Suprapubic skin (tissue), 4 donors: ENCODE data around the gene NDUFA13.

ENCODE experiments used
- CTCF ChIP-seq, 2 donors: fragments of 200-600 bp in 1 of 2; fragments of 450-650 bp in 1 of 2; sonication (generic) in 1 of 2; IDR thresholded peaks; one replicate each; pipeline ENCODE4 v1.5.1; 2016 to 2019; ENCODE audit warnings: antibody characterized with exemption in 2 of 2, mild to moderate bottlenecking in 1 of 2, moderate library complexity in 1 of 2
- EP300 ChIP-seq: sonication (generic); formaldehyde crosslinking; IDR thresholded peaks from one replicate; pipeline ENCODE4 v1.6.1; 2017; ENCODE audit warnings: antibody characterized with exemption
- POLR2A ChIP-seq, 2 donors: fragments of 450-650 bp; IDR thresholded peaks; one replicate each; pipeline ENCODE4 v1.6.1; 2017; ENCODE audit warnings: antibody characterized with exemption in 2 of 2, mild to moderate bottlenecking in 2 of 2, moderate library complexity in 2 of 2
- POLR2AphosphoS5 ChIP-seq, 3 donors: sonication (generic); formaldehyde crosslinking; IDR thresholded peaks; one replicate each; pipeline ENCODE4 v1.6.1; 2017; ENCODE audit warnings: antibody characterized with exemption in 3 of 3

GRCh38 chr19:19571071-19571786 lies 55.2 kb downstream of the NDUFA13 start:
- TF ChIP-seq CTCF (IDR thresholded peaks at IDR 0.05) (no peak), POLR2AphosphoS5 (IDR thresholded peaks at IDR 0.05) (no peak), POLR2A (IDR thresholded peaks at IDR 0.05) (no peak), EP300 (no peak)
